GM15510 (cell line): ENCODE results near the gene ALDOC.

Experiments used
- POLR2A ChIP-seq: IDR thresholded peaks from 3 replicates; pipeline ENCODE4 v1.6.1; 2011; ENCODE audit warnings: borderline replicate concordance; ENCODE audit not compliant: insufficient read length; ENCODE audit errors: extremely low read depth

Gene ALDOC

GRCh38 chr17:28576758-28577465 is at the start of gene ALDOC:
Gene ALDOC (minus strand): TSS chr17:28576895. CDS start chr17:28575532, 1,363 bp downstream.
- TF ChIP-seq POLR2A = peak; percentile 84

- TF ChIP-seq POLR2A = no peak
Observed at GRCh38 chr17:28624148-28624547, 47.5 kb upstream of the ALDOC start.

GRCh38 chr17:28623696-28624095 is 47.0 kb upstream of the ALDOC start:
- no peak for TF ChIP-seq POLR2A

GRCh38 chr17:28622186-28622585 is 45.5 kb upstream of the ALDOC start:
- TF ChIP-seq POLR2A = no peak

GRCh38 chr17:28620010-28620409 is 43.3 kb upstream of the ALDOC start:
- TF ChIP-seq POLR2A = no peak

GRCh38 chr17:28618464-28618863 is 41.8 kb upstream of the ALDOC start:
- TF ChIP-seq POLR2A = no peak

- no peak for TF ChIP-seq POLR2A
Observed at GRCh38 chr17:28616281-28616680, 39.6 kb upstream of the ALDOC start.

- no peak for TF ChIP-seq POLR2A
Observed at GRCh38 chr17:28615260-28615940, 38.7 kb upstream of the ALDOC start.

- TF ChIP-seq POLR2A = no peak
Observed at GRCh38 chr17:28613931-28614381, 37.3 kb upstream of the ALDOC start, which contains the start of gene RSKR. Gene RSKR (minus strand): TSS chr17:28614185. CDS start chr17:28614161, 24 bp downstream.

- TF ChIP-seq POLR2A = no peak
Observed at GRCh38 chr17:28612936-28613872, 36.5 kb upstream of the ALDOC start.

GRCh38 chr17:28612531-28612930 is 35.8 kb upstream of the ALDOC start:
- TF ChIP-seq POLR2A = no peak

- no peak for TF ChIP-seq POLR2A
Observed at GRCh38 chr17:28610376-28610775, 33.7 kb upstream of the ALDOC start.

- TF ChIP-seq POLR2A = no peak
Observed at GRCh38 chr17:28599311-28600184, 22.9 kb upstream of the ALDOC start.

GRCh38 chr17:28598799-28599310 is 22.2 kb upstream of the ALDOC start, which contains the start of gene SPAG5:
Gene SPAG5 (minus strand): TSS chr17:28599025. CDS start chr17:28598946, 79 bp downstream.
- TF ChIP-seq POLR2A = peak; percentile 87
